Spleen (tissue), 11 donors: ENCODE data around the gene ITGB2. TPM values are rescaled to one million over a fixed set of nuclear protein-coding genes. Genes with fewer than 3 reads are reported as not detected.

ENCODE experiments used
- DNase-seq: peaks from one replicate; pipeline ENCODE4 v3.0.0-alpha.2; 2020
- H3K27ac ChIP-seq, 8 donors: fragments of 200-600 bp; sonication (generic) in 7 of 8; 1 replicate in 4 of 8; 2 replicates in 4 of 8; pipeline versions ENCODE4 v1.5.0 to v1.8.0; 2016 to 2021; ENCODE audit warnings: inconsistent platforms in 4 of 8, mild to moderate bottlenecking in 4 of 8, moderate library complexity in 1 of 8
- H3K27me3 ChIP-seq, 7 donors: fragments of 200-600 bp; sonication (generic) in 6 of 7; replicated peaks in 1 of 7; 1 replicate in 4 of 7; 2 replicates in 3 of 7; pipeline versions ENCODE4 v1.5.0 to v1.8.0; 2016 to 2021; ENCODE audit warnings: inconsistent platforms in 3 of 7, mild to moderate bottlenecking in 1 of 7
- H3K36me3 ChIP-seq, 6 donors: fragments of 200-600 bp; sonication (generic) in 5 of 6; 1 replicate in 4 of 6; 2 replicates in 2 of 6; pipeline versions ENCODE4 v1.5.0 to v1.8.0; 2016 to 2021; ENCODE audit warnings: inconsistent platforms in 2 of 6
- H3K4me1 ChIP-seq, 6 donors: fragments of 200-600 bp; sonication (generic) in 5 of 6; 1 replicate in 3 of 6; 2 replicates in 3 of 6; pipeline versions ENCODE4 v1.5.0 to v1.8.0; 2016 to 2021; ENCODE audit warnings: inconsistent platforms in 3 of 6
- H3K4me3 ChIP-seq, 8 donors: fragments of 200-600 bp; sonication (generic) in 7 of 8; 1 replicate in 4 of 8; 2 replicates in 4 of 8; pipeline versions ENCODE4 v1.5.0 to v1.8.0; 2016 to 2021; ENCODE audit warnings: inconsistent platforms in 4 of 8, mild to moderate bottlenecking in 4 of 8, moderate library complexity in 2 of 8
- H3K9me3 ChIP-seq, 8 donors: fragments of 200-600 bp; sonication (generic) in 7 of 8; 1 replicate in 4 of 8; 2 replicates in 4 of 8; pipeline versions ENCODE4 v1.5.0 to v1.8.0; 2016 to 2021; ENCODE audit warnings: inconsistent platforms in 4 of 8
- POLR2A ChIP-seq, 3 donors: fragments of 450-650 bp; IDR thresholded peaks; one replicate each; pipeline ENCODE4 v1.5.1; 2017; ENCODE audit warnings: antibody characterized with exemption in 3 of 3, mild to moderate bottlenecking in 1 of 3
- POLR2AphosphoS5 ChIP-seq, 3 donors: sonication (generic); formaldehyde crosslinking; IDR thresholded peaks; one replicate each; pipeline ENCODE4 v1.5.1; 2017; ENCODE audit warnings: antibody characterized with exemption in 3 of 3
- WGBS, 5 donors: extraction: QIAGEN DNeasy Blood & Tissue Kit in 3 of 5; methylation state at CpG; one replicate each; pipeline versions ENCODE4 v1.1.5 to v1.1.7; 2013 to 2018; 5-methylcytosine and 5-hydroxymethylcytosine counted together
- intact Hi-C: fragments of 100-400 bp; cut with DNase I; formaldehyde crosslinking; loops from one replicate; pipeline ENCODE4 v1.15.0; 2023; ENCODE audit warnings: low total_unique reads
- polyA plus RNA-seq, 3 donors: library from polyadenylated mRNA; stranded (reverse); fragments of 200-250 nt; gene quantifications; one replicate each; pipeline ENCODE4 v1.2.1, GENCODE V29; 2013
- total RNA-seq, 7 donors: library from RNA; depleted of rRNA in 3 of 7; stranded (reverse); fragments of >200 nt in 3 of 7; fragmentation: NEBNext Ultra II Directional in 4 of 7; extraction: Animal tissue kit (Norgen Biotek cat#: 25700) in 4 of 7; gene quantifications; one replicate each; pipeline versions ENCODE4 v1.1.0 to v1.2.1, GENCODE V29; 2016 to 2021
- TF ChIP-seq, protein P1 (sequence below), 11 experiments: fragments of 200-600 bp in 7 of 11; fragments of 450-650 bp in 4 of 11; sonication (generic) in 4 of 11; IDR thresholded peaks in 8 of 11; conservative IDR thresholded peaks in 3 of 11; 1 replicate in 7 of 11; 2 replicates in 4 of 11; pipeline versions ENCODE4 v1.4.0 to v1.8.0; 2016 to 2021; ENCODE audit warnings: antibody characterized with exemption in 11 of 11, inconsistent platforms in 4 of 11, mild to moderate bottlenecking in 1 of 11
- donor health status: healthy with polysubstance abuse.
- donor health status: DM: no; HTN: no; CAD: no; lungs with moderate emphysema.
- donor health status: DM: no; HTN: no; CAD: no.
- donor health status: Bipolar disorder and iron deficiency.
- donor health status: healthy.
- donor health status: DM: no; HTN: no; CAD: no.
- donor health status: DM: yes; HTN: yes; CAD: no.

Gene ITGB2
- total and polyA plus RNA-seq, 10 donors, result 92.1 to 754 (median 338) TPM

DNA sequence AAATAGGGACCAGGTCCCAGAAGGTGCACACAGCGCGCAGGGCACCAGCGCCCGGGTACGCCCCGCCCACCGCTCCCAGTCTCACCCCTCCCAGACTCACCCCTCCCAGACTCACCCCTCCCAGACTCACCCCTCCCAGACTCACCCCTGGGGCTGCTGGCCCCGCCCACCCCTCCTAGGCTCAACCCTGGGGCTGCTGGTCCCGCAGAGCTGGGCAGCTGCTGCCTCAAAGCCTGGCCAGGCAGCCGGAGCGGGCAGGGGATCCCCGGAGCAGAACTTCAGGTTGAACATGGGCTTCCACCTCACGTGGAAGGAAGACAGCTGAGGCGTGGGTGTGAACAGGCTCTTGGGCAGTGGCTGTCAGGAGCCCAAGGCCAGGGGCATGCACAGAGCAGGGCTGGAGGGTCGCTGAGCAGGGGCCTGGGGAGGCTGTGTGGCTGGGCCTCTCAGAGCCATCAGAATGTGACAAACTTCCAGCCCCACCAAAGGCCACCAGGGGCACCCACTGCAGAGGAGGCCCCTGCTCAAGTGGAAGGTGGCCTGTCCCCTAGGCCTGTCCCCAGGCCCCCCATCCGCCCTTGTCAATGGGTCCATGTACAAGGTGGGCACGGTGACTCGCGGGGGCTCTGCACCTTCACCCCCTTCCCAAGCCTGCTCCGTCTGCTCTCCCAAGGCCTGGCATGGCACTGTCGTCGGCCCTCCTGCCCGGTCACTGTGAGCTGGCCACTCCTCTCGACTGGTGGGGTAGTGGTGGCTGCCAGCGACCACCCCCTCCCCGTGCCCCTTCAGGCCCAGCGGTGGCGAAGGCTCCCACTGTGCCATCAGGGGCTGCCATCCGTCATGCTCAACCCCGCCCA, 82.4 kb downstream of the ITGB2 start:
- H3K4me3 ChIP-seq, result no peak overlapping the region
- DNase-seq, result peak; percentile 62
- H3K27me3 ChIP-seq, result peaks cover 0 to 17% (median 0%) of the 10 kb centered on the region in 7 donors

DNA sequence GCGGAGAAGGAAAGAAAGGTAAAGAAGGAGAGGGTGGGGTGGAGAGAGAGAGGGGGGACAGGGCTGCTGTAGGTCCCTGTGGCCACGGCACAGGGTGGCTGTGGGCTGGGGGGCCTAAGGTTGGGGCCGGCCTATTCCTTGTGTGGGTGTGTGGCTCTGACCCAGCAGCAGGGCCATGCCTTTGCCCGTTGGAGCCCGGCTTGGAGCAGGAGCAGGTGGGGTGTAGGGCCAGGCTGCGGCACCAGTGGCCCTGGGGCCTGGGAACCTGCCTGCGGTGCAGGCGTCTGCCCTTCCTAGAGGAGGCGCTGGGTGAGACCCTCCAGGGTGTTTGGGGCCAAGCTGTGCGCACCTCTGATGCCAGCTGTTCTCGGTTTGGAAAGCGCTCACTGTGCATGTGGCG, 83.2 kb downstream of the ITGB2 start:
- intact Hi-C loops, result no loop called here
- peaks cover 0 to 5% (median 0%) of the 10 kb centered on the region in 6 donors for H3K4me1 ChIP-seq
- peak; percentile 52 for DNase-seq
- 93 to 95% (median 94%) methylated on average over 9 to 13 of the region's 13 CpGs for WGBS, 5 donors
- H3K9me3 ChIP-seq, result no peaks in the 10 kb centered on the region
- H3K4me3 ChIP-seq, result no peak overlapping the region
- H3K27me3 ChIP-seq, result peaks cover 0 to 11% (median 0%) of the 10 kb centered on the region in 7 donors
- TF ChIP-seq POLR2A (IDR thresholded peaks at IDR 0.05), result no peak
- no peak for TF ChIP-seq POLR2AphosphoS5 (IDR thresholded peaks at IDR 0.05)
- TF ChIP-seq, protein P1, sequence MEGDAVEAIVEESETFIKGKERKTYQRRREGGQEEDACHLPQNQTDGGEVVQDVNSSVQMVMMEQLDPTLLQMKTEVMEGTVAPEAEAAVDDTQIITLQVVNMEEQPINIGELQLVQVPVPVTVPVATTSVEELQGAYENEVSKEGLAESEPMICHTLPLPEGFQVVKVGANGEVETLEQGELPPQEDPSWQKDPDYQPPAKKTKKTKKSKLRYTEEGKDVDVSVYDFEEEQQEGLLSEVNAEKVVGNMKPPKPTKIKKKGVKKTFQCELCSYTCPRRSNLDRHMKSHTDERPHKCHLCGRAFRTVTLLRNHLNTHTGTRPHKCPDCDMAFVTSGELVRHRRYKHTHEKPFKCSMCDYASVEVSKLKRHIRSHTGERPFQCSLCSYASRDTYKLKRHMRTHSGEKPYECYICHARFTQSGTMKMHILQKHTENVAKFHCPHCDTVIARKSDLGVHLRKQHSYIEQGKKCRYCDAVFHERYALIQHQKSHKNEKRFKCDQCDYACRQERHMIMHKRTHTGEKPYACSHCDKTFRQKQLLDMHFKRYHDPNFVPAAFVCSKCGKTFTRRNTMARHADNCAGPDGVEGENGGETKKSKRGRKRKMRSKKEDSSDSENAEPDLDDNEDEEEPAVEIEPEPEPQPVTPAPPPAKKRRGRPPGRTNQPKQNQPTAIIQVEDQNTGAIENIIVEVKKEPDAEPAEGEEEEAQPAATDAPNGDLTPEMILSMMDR (IDR thresholded peaks at IDR 0.05 in 8 of 11, conservative IDR thresholded peaks at IDR 0.05 in 3 of 11), result no peak
- no peak overlapping the region for H3K27ac ChIP-seq
- H3K36me3 ChIP-seq, result no peaks in the 10 kb centered on the region

More for the DNA sequence above, 82.4 kb downstream of the ITGB2 start:
- Histone ChIP-seq H3K27ac (no peak overlapping the region), H3K4me1 (peaks cover 0 to 5% (median 0%) of the 10 kb centered on the region in 6 donors), H3K36me3 (no peaks in the 10 kb centered on the region), H3K9me3 (no peaks in the 10 kb centered on the region)
- TF ChIP-seq POLR2AphosphoS5 (IDR thresholded peaks at IDR 0.05), result no peak
- TF ChIP-seq, protein P1 (IDR thresholded peaks at IDR 0.05 in 8 of 11, conservative IDR thresholded peaks at IDR 0.05 in 3 of 11), result no peak
- TF ChIP-seq POLR2A (IDR thresholded peaks at IDR 0.05), result no peak
- 82 to 93% (median 85%) methylated on average over 26 to 30 of the region's 30 CpGs for WGBS, 5 donors
- intact Hi-C loops, result no loop called here

DNA sequence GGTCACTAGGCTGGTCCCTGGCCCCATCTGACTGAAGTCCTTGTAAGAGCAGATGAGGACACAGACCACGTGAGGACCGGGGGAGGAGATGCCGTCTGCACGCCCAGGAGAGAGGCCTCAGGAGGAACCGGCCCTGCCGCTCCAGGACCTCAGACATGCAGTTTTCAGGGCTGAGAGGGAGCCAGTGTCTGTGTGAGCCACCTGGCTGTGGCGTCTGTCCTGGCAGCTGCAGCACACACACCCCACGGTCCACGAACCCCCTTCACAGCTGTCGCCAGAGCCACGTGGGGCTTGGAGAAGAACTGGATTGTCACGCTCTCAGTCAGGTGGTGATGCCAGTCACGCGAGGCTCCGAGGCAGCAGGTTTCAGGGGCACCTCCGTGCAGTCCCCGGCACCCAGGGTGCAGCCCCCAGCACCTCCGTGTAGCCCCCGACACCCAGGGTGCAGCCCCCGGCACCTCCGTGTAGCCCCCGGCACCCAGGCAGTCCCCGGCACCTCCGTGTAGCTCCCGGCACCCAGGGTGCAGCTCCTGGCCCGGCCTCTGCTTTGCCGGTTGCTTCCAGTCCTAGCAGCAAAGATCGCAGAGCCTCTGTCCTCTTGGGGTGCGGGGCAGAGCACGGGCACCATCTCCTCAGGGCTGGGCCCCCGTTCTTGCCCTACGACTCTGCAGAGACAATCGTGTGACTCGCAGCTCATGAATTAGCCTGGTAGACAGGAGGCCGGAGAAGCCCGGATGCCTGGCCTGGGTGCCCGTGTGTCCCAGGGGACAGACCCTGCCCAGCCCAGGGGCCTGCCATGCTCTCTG, 83.8 kb downstream of the ITGB2 start:
- 77 to 85% (median 82%) methylated on average over 22 to 37 of the region's 37 CpGs for WGBS, 5 donors
- intact Hi-C loops, result no loop called here
- peaks cover 0 to 7% (median 0%) of the 10 kb centered on the region in 7 donors for H3K27me3 ChIP-seq

More for the DNA sequence above, 83.8 kb downstream of the ITGB2 start:
- H3K4me1 ChIP-seq, result peaks cover 0 to 5% (median 0%) of the 10 kb centered on the region in 6 donors
- no peak overlapping the region for H3K4me3 ChIP-seq
- no peak overlapping the region for H3K27ac ChIP-seq
- TF ChIP-seq POLR2A (IDR thresholded peaks at IDR 0.05) (no peak), POLR2AphosphoS5 (IDR thresholded peaks at IDR 0.05) (peak in 1 of 3 donors; percentile 12)
- TF ChIP-seq, protein P1 (IDR thresholded peaks at IDR 0.05 in 8 of 11, conservative IDR thresholded peaks at IDR 0.05 in 3 of 11), result no peak
- no peaks in the 10 kb centered on the region for H3K9me3 ChIP-seq
- peak; percentile 63 for DNase-seq
- H3K36me3 ChIP-seq, result no peaks in the 10 kb centered on the region
